ENCODE data around the gene MCM8.
"Not testable (repeated sequence)": the region's sequence is repeated elsewhere in the genome, so short reads cannot be mapped to it uniquely, and the experiment has no call there.

MCM8 gene

GRCh38 chr20:6006603-6006949 lies 56.1 kb downstream of the MCM8 start:
- DNase-seq (ENCODE audit: low read depth in 3 of 3) = no peak

GRCh38 chr20:6007094-6007528 lies 56.7 kb downstream of the MCM8 start:
- no peak for DNase-seq (ENCODE audit: low read depth in 3 of 3)

- DNase-seq (ENCODE audit: low read depth in 3 of 3) = no peak
Observed at GRCh38 chr20:6007529-6008103, 57.2 kb downstream of the MCM8 start.

GRCh38 chr20:6008254-6008653 lies 57.8 kb downstream of the MCM8 start:
- no peak for DNase-seq (ENCODE audit: low read depth in 3 of 3)

DNA sequence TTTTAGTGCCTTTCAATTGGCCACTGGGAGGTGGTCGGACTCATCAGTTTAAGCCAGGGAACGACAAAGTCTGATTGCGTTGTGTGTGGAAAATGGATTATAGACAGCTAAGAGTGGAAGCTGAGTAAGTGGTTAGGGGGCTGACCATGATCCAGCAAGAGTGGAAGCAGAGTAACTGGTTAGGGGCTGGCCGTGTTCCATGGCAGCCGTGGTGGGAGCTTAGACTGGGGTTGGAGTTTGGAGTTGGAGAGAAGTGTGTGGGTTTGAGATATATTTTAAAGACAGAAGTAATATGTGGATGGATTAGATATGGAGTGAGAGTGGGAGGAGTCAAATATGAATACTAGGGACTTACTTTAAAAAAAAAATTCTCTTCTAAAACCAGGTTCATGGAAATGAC lies 61.7 kb downstream of the MCM8 start:
- no peak for DNase-seq (ENCODE audit: low read depth in 3 of 3)

DNA sequence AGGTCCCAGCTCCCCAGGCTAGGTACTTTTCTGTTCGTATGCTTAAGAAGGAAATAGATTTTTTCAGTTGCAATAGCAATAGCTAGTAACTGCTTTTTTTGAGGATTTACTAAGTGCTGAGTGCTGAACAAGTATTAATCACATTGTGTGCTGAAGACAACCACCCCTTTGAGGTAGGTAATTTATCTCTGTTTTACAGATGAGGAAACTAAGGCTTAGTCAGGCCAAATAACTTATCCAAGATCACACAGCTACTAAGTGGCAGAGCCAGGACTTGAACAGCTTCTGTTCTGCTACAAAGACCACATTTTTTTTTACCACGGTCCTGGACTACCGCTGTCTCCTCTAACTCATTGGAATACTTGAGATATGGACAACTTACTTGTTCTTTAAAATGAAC lies 63.6 kb downstream of the MCM8 start:
- no peak for DNase-seq (ENCODE audit: low read depth in 3 of 3)

DNA sequence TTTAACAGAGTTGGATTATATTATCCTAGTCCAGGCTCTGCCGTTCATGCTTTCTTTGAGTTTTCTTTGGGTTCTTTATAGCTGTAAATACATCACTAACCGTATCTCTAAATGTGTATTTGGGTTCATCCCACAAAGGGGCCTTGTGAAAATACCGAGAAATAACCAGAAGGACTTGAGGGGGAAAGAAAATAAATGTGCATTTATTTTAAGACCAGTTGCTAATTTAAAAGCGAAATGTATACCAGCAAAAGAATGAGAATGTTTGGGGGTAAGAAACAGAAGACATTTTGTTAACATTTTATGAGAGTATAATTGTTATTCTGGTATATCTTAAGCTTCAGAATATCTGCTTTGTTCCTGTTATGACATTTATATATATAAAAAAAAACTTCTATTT lies 64.5 kb downstream of the MCM8 start:
- DNase-seq (ENCODE audit: low read depth in 3 of 3) = no peak

DNA sequence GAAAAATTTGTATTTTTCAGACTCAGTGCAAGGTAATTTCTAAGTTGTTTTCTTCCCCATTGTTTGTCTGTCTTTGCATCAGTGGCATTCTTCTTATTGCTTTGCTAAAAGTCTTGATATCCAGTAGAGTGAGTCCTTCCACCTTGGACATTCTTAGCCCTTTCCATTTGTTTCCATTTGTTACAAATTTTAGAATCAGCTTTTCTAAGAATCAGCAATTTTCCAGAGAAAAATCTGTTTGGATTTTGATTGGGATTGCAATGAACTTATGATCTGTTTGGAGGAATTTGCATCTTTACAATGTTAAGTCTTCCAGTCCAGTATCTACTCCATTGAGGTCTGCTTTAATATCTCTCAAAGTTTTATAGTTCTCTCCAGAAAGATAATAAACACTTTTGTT lies 67.0 kb downstream of the MCM8 start:
- no peak for DNase-seq (ENCODE audit: low read depth in 3 of 3)

DNA sequence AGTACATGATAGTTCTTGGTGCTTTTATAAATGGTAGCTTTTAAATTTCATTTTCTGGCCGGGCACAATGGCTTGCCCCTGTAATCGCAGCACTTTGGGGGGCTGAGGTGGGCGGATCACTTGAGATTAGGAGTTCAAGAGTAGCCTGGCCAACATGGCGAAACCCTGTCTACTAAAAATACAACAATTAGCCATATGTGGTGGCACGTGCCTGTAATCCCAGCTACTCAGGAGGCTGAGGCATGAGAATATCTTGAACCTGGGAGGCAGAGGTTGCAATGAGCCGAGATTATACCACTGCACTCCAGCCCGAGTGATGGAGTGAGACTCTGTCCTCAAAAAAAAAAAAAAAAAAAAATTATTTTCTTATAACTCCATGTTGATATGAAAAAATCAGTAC lies 67.4 kb downstream of the MCM8 start:
- no peak for DNase-seq (ENCODE audit: low read depth in 3 of 3)

DNA sequence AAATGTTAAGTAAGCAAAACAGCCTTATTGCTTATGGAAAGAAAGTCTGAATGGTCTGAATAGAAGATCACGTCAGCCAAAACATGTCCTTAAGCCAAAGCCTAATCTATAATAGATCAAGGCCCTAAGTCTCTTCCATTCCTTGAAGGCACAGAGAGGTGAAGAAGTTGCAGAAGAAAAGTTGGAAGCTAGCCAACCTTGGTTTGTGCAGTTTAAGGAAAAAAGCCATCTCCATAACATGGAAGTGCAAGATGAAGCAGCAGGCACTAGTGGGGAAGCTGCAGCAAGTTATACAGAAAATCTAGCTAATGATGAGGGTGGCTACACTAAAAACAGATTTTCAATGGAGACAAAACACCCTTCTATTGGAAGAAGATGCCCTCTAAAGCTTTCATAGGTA lies 74.3 kb downstream of the MCM8 start:
- no peak for DNase-seq (ENCODE audit: low read depth in 3 of 3)

DNA sequence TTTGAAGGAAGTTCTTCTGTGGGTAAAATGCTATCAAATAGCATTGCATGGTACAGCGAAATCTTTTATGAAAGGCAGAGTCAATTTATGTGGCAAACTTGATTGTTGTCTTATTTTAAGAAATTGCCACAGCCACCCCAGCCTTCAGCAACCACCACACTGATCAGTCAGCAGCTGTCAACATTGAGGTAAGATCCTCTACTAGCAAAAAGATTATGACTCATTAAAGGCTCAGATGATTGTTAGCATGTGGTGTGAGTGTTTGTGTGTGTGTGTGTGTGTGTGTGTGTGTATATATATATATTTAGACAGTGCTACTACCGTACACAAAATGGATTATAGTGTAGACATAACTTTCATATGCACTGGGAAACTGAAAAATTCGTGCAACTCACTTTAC lies 75.6 kb downstream of the MCM8 start:
- DNase-seq (ENCODE audit: low read depth in 3 of 3) = no peak

DNA sequence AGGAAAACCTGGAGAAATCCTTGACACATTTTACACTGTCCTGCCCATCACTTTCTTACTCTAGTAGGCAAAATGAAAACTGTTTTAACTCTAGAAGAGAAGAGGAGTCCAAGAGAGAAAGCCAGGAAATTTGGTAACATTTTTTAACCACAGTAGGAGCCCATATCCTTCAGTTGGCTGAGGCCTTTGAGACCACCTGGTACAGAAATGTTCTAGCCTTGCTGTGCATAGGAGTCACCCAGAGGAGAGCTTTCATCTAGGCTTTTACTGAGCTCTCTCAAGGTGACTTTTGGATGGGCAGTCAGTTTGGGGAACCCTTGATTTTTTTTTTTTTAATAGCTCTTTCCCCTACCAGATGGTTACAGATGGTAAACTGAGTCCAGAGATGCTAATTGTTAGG lies 78.4 kb downstream of the MCM8 start:
- DNase-seq (ENCODE audit: low read depth in 3 of 3) = no peak

- no peak for DNase-seq (ENCODE audit: low read depth in 3 of 3)
Observed at GRCh38 chr20:6029538-6029937, 79.1 kb downstream of the MCM8 start.

GRCh38 chr20:6030453-6031080 lies 80.1 kb downstream of the MCM8 start:
- no peak for DNase-seq (ENCODE audit: low read depth in 3 of 3)

DNA sequence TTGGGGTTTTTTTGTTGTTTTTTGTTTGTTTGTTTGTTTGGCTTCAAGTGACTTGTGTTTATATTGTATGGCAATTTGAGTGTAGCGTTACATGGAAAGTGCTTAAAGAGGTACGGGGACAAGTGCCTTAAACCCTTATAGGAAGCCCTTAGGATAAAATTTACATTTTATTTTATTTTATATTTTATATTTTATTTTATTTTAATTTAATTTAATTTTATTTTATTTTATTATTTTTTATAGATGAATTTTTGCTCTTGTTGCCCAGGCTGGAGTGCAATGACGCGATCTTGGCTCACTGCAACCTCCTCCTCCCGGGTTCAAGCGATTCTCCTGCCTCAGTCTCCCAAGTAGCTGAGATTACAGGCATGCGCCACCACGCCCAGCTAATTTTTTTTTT lies 82.5 kb downstream of the MCM8 start:
- DNase-seq (ENCODE audit: low read depth in 3 of 3) = not testable (repeated sequence)

- no peak for DNase-seq (ENCODE audit: low read depth in 3 of 3)
Observed at GRCh38 chr20:6034134-6034969, 83.9 kb downstream of the MCM8 start.

DNA sequence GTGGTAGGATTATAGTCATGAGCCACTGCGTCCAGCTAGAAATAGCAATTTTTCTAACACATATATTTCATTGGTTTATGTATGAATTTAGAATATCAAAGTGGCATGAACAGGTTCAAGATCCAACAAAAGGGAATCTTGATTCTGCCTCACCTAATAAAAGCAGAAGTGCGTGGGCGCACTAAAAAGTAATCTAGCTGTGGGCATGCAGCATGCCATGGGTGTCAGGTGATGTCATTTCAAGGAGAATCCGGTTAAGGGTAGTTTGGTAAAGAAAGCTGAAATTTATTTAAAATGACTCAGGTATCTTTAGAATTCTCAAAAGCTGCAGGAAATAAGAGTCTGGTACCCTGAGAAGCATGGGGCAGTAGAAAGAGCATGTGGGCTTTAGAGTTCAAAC lies 85.8 kb downstream of the MCM8 start:
- DNase-seq (ENCODE audit: low read depth in 3 of 3) = no peak

- no peak for DNase-seq (ENCODE audit: low read depth in 3 of 3)
Observed at GRCh38 chr20:6037082-6037481, 86.6 kb downstream of the MCM8 start.

GRCh38 chr20:6038256-6038655 lies 87.8 kb downstream of the MCM8 start:
- DNase-seq (ENCODE audit: low read depth in 3 of 3) = no peak

DNA sequence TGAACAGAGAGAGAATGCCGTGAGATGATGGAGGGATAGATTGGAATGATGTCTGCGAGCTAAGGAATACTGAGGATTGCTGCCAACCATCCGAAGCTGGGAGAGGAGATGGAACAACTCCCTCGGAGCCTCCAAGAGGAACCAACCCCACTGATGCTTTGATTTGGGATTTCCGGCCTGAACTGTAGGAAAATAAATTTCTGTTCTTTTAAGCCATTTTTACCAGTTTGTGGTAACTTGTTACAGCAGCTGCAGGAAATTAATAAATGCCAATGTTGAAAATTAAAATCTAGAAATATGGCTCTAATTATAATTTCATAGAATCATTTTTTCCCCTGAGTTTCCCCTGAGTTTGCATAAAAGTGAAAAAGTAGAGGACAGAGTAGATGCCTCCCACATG lies 89.3 kb downstream of the MCM8 start:
- no peak for DNase-seq (ENCODE audit: low read depth in 3 of 3)

- DNase-seq (ENCODE audit: low read depth in 3 of 3) = no peak
Observed at GRCh38 chr20:6040540-6040939, 90.1 kb downstream of the MCM8 start.

- DNase-seq (ENCODE audit: low read depth in 3 of 3) = no peak
Observed at GRCh38 chr20:6040958-6041807, 90.7 kb downstream of the MCM8 start.
